Thoracic aorta (tissue), 2 donors: ENCODE results near the gene ADCY5. TPM values are rescaled to one million over a fixed set of nuclear protein-coding genes. Genes with fewer than 3 reads are reported as not detected.

ENCODE experiments used
- ATAC-seq: fragments of 150-250 bp; one replicate; pipeline ENCODE4 v1.8.0; 2017; ENCODE audit warnings: low read depth; ENCODE audit not compliant: insufficient number of reproducible peaks, low FRiP score
- DNase-seq: peaks from one replicate; pipeline ENCODE4 v3.0.0-alpha.2; 2020; ENCODE audit warnings: low spot score
- H3K27ac ChIP-seq, 2 donors: fragments of 200-600 bp; sonication (generic); 1 replicate in 1 of 2; 2 replicates in 1 of 2; pipeline ENCODE4 v1.5.1; 2016; ENCODE audit warnings: mild to moderate bottlenecking in 2 of 2, moderate library complexity in 2 of 2
- H3K27me3 ChIP-seq: fragments of 200-600 bp; sonication (generic); replicated peaks from 2 replicates; pipeline ENCODE4 v1.6.0; 2016; ENCODE audit warnings: mild to moderate bottlenecking; ENCODE audit not compliant: insufficient read depth
- H3K36me3 ChIP-seq: fragments of 200-600 bp; sonication (generic); one replicate; pipeline ENCODE4 v1.5.1; 2016
- H3K4me1 ChIP-seq, 2 donors: fragments of 200-600 bp; sonication (generic); 1 replicate in 1 of 2; 2 replicates in 1 of 2; pipeline versions ENCODE4 v1.5.1 to v1.6.0; 2016; ENCODE audit warnings: low read depth in 2 of 2, mild to moderate bottlenecking in 1 of 2; ENCODE audit not compliant: control insufficient read depth in 1 of 2
- H3K4me3 ChIP-seq: fragments of 200-600 bp; sonication (generic); 2 replicates; pipeline ENCODE4 v1.5.1; 2016; ENCODE audit warnings: mild to moderate bottlenecking
- H3K9me3 ChIP-seq: fragments of 200-600 bp; sonication (generic); 2 replicates; pipeline ENCODE4 v1.5.1; 2016
- CTCF ChIP-seq: fragments of 200-600 bp; sonication (generic); IDR thresholded peaks from one replicate; pipeline ENCODE4 v1.5.1; 2019; ENCODE audit warnings: antibody characterized with exemption
- total RNA-seq, 2 donors: library from RNA; depleted of rRNA; stranded (reverse); fragments of >200 nt; gene quantifications; one replicate each; pipeline versions ENCODE4 v1.1.0 to v1.2.3, GENCODE V29; 2016

The ADCY5 gene
- total RNA-seq, 2 donors from 2014 or later, result 104 to 123 TPM

- DNase-seq, result no peak
- H3K4me1 ChIP-seq, result peaks cover 0 to 3% of the 10 kb centered on the region in 2 donors
Observed at GRCh38 chr3:123277106-123277505, 171.8 kb downstream of the ADCY5 start.

GRCh38 chr3:123276346-123277006, 172.4 kb downstream of the ADCY5 start:
- ATAC-seq, result no peak
- Histone ChIP-seq H3K9me3 (no peaks in the 10 kb centered on the region), H3K27me3 (no peaks in the 10 kb centered on the region), H3K27ac (no peak overlapping the region), H3K4me1 (peaks cover 0 to 3% of the 10 kb centered on the region in 2 donors), H3K36me3 (peaks cover 11% of the 10 kb centered on the region), H3K4me3 (no peak overlapping the region)
- TF ChIP-seq CTCF, result no peak
- DNase-seq, result no peak

More at GRCh38 chr3:123277106-123277505, 171.8 kb downstream of the ADCY5 start:
- Histone ChIP-seq H3K27ac (no peak overlapping the region), H3K4me3 (no peak overlapping the region), H3K27me3 (no peaks in the 10 kb centered on the region), H3K36me3 (peaks cover 17% of the 10 kb centered on the region), H3K9me3 (no peaks in the 10 kb centered on the region)
- no peak for ATAC-seq
- TF ChIP-seq CTCF, result no peak

- peaks cover 4% of the 10 kb centered on the region for H3K36me3 ChIP-seq
- H3K27me3 ChIP-seq, result no peaks in the 10 kb centered on the region
- DNase-seq (no peak), ATAC-seq (no peak)
- H3K27ac ChIP-seq, result no peak overlapping the region
- peaks cover 0 to 3% of the 10 kb centered on the region in 2 donors for H3K4me1 ChIP-seq
- no peaks in the 10 kb centered on the region for H3K9me3 ChIP-seq
- no peak for TF ChIP-seq CTCF
- no peak overlapping the region for H3K4me3 ChIP-seq
Observed at GRCh38 chr3:123275691-123276090, 173.2 kb downstream of the ADCY5 start.

GRCh38 chr3:123272547-123272946, 176.3 kb downstream of the ADCY5 start:
- Histone ChIP-seq H3K36me3 (no peaks in the 10 kb centered on the region), H3K27me3 (no peaks in the 10 kb centered on the region), H3K4me3 (no peak overlapping the region), H3K9me3 (no peaks in the 10 kb centered on the region), H3K4me1 (peaks cover 0 to 3% of the 10 kb centered on the region in 2 donors), H3K27ac (no peak overlapping the region)
- TF ChIP-seq CTCF, result no peak
- DNase-seq (no peak), ATAC-seq (no peak)

- ATAC-seq (no peak), DNase-seq (no peak)
- peaks cover 0 to 3% of the 10 kb centered on the region in 2 donors for H3K4me1 ChIP-seq
- TF ChIP-seq CTCF, result no peak
- no peaks in the 10 kb centered on the region for H3K9me3 ChIP-seq
- H3K36me3 ChIP-seq, result no peaks in the 10 kb centered on the region
- no peak overlapping the region for H3K27ac ChIP-seq
- no peak overlapping the region for H3K4me3 ChIP-seq
- H3K27me3 ChIP-seq, result no peaks in the 10 kb centered on the region
Observed at GRCh38 chr3:123271466-123272159, 177.3 kb downstream of the ADCY5 start.
